Hematopoietic multipotent progenitor cell treated with erythropoietin and hydrocortisone succinate and interleukin-3 and kit ligand, for 8 days (in vitro differentiated cells): ENCODE data around the gene PABPN1L.
"Not testable (repeated sequence)": the region's sequence is repeated elsewhere in the genome, so short reads cannot be mapped to it uniquely, and the experiment has no call there.

Experiments used
- DNase-seq: peaks from one replicate; pipeline ENCODE4 v3.0.0-alpha.2; 2015

Gene PABPN1L

DNA sequence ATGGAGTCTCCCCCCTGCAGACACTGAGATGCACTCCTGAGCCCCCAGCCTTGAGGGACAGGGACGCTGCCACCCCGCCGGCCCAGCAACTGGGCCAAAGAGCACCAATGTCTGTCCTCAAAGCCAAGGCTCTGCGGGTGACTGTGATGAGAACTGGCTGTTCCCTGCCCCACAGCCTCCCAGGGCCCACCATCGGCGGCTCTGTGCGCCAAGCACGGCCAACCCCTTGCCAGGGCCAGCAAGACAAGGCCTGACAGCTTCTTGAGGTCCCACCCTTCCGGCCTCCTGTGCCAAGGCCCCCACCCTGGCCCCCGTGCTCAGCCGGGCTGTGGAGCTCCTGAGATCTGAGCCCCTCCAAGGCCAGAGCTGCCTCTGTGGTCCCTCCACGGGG is 34.2 kb upstream of the PABPN1L start:
- DNase-seq, result no peak

DNA sequence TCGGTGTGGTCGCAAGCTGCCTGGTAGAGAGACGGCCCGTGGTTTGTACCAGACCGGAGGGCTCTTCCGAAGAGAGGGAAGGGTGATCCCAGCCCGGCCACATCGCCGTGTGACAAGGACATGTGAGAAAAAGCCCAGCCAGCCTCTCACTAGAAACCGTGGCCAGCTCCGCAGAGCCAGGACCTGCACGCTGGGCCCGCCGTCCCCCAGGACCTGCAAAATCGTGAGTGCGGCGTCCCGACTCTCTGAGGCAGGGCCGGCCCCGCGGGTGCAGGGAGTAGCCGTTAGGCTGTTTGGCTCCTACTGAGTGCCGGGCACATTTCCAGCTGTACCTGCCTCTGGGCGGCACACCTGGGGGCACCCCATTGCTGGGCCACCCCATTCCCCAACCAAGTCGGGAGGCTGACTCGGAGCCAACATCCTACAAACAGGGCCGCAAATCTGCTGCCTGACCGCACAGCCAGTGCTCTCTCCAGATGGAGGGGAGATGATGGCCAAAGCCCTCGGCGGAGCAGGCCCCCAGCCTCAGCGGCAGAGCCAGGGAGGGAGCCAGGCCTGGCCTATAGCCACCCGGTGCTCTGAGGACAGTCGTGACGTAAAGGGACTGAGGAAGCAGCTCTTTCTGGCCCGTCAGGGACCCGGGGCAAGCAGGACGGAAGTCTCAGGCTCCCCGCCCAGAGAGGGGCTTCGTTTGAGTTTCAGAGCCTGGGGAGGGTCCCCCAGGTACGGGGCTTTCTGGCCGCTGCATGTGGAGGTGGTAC is 33.6 kb upstream of the PABPN1L start:
- no peak for DNase-seq

DNA sequence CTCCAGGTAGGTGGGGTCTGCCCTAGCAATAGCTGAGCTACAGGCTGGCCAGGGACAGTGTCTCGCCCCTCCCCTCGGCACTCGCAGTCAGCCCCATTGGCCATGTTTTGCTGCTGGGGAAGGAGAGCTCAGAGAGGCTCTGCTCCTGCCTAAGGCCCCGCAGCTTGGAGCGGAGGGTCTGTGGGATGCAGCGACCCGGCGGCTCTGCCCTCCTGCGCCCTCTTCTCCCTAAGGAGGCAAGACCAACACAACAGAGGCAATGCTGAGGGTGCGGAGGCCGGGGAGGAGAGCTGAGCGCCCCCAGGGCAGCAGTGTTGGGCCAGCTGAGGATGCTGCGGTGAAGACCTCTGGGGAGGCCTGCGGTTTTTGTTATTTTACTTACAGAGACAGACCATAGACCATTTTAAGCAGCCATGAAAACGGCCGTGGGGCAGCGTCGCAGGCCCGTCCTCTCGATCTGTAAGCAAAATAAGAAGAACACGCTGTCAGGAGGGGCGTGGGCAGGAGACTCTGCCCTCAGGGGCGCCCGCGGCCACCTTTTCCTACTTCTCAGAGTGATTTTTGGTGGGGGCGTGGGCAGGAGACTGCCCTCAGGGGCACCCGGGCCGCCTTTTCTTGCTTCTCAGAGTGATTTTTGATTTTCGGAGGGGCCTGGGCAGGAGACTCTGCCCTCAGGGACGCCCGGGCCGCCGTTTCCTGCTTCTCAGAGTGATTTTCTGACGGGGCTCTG is 31.4 kb upstream of the PABPN1L start:
- no peak for DNase-seq

DNA sequence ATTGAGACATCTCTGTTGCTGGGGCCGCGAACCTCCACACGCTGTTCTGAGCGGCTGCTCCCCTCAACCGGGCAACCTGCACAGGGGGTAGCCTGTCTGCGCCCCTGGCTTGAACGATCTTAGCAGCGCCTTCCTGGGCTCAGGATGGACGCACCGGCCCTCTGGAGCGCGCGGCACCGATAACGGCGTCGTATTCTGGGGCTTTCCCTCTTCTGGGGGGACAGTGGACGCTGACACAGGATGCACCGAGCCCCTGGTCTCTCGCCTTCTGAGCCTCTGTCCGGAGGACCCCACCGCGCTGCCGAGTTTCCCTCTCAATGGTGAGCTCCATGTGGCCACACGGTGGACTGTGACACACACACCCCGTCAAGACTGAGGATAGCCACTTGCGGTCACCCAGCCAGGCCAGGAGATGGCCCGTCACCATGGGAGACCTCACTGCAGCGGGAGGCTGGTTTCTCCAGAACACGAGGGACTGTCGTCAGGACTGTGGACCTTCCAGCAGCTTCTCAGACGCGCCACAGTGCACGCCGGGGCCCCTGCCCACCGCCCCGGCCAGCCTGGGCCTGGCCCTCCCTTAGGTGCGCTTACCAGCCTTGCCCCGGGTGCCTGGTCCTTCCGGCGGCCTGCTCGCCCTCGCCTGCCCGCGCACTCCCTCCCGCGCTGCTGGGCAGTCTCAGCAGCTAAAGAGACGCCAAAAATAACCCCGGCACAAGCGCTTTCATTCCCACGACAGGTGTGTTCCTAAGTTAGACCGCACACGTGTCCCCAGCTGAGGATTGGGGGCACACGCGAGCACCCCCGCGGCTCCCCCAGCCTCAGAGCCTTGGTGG is 30.0 kb upstream of the PABPN1L start:
- DNase-seq, result no peak

DNA sequence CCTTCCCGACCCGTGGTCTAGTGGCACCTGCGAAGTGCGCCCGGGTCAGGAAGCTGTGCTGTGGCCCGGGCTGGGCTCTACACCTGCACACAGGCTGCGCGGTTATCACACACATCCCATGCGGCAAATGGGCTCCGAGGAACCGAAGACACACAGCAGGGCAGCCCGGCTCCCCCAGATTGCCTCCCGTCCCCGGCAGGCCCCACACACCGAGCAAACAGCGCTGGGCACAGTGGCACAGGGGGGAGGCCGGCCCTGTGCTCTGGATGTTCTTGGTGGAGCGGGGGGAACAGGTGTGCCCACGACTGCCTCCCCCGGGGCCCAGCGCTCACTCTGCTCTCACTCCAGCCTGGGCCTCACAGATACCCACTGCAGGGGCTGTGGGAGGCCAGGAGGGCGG is 28.9 kb upstream of the PABPN1L start:
- no peak for DNase-seq

DNA sequence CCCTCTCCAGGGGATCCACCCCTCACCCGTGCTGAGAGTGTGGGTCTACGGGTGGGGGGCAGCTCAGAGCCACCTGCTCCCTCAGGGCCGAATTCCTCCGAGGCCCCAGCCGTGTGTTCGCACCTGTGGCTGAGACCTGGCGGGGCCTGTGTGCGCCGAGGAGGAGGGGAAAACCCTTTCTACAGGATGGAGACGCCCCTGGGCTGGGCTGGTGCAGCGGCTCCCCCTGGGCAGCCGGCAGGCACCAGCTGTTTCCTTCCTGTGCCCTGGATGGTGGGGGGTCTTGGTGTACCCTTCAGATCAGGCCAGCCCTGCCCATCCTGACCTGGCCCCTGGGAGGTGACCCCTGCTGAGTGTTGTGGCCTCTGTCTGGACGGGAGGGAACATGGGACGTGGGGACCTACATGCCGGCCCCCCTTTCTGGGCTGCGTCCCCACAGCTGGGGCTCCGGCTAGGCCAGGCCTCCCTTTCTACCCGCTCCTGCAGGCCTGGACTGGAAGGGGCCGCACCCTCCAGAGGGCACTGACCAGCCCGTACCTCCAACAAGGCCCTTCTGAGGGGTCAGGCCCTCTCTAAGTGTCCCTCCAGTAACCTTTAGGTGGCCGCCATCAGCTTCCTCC is 28.3 kb upstream of the PABPN1L start:
- no peak for DNase-seq

DNA sequence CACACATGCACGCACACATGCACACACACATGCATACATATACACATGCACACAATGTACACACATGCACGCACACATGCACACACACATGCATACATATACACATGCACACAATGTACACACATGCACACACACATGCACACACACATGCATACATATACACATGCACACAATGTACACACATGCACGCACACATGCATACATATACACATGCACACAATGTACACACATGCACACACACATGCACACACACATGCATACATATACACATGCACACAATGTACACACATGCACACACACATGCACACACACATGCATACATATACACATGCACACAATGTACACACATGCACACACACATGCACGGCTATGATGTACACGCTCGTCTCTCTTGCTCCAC is 27.8 kb upstream of the PABPN1L start:
- not testable (repeated sequence) for DNase-seq

DNA sequence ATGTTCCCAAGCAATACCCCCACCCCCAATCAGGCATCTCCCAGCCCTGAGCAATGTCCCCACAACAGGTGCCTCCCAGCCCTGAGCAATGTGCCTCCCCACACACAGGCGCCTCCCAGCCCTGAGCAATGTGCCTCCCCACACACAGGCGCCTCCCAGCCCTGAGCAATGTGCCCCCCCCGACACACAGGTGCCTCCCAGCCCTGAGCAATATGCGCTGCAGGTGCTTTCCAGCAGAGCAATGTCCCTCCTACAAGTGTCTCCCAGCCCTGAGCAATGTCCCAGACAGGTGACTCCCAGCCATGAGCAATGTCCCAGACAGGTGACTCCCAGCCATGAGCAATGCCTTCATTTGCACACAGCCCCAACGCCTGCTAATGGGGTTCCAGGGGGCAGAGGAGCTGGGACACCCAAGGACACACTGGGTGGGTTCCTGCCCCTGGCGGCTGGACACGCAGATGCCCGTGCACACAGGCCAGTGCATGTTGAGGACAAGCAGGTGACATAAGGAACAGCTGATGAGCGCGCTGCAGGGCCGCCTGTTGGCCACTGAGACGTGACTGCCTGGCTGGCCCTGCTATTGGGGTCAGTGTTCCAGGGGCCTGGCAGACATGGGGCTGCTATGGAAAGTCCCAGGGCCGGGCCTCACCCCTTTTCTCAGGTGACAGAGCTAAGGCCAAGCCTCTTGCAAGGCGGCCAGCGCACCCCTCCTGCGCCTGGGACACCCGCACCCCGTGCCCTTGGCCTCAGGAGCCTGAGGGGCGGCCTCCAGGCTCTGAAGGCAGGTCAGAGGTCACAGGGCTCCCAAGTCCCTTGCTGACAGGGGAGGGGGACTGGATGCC is 26.9 kb upstream of the PABPN1L start:
- no peak for DNase-seq

DNA sequence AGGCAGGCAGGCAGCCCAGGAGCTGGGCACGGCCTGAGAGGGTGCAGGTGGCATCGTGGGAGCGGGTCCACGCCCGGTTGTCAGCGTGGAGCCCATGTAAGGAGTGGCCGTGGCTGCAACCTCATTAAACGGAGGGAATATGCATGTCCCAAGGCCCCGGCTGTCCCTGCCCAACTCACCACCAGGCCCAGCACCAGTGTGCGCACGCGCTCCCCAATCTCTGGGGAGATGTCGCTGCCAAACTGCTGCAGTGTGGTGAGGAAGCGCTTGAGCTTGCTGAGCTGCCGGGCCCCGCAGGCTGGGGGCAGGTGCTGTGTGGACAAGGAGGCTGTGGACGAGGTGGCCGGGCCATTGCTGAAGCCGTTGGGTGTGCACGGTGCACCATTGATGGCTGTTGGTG is 25.6 kb upstream of the PABPN1L start:
- DNase-seq, result no peak

DNA sequence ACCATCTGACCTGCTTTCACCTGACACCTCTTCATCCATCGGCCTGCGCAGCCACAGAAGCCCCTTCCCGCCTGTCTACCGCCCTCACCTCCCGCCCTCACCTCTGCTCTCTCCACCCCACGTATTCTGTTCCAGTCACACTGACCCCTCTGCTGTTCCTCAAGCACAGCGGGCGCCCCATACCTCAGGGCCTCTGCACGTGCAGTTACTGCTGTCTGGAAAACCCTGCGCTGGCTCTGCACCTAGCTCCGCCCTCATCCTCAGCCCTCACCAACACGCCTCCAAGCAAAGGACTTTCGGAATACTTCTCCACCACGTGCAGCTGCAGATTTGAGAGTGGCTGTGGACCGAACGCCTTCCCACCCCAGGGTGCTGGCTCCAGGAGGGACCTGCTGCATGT is 24.6 kb upstream of the PABPN1L start:
- DNase-seq, result no peak

DNA sequence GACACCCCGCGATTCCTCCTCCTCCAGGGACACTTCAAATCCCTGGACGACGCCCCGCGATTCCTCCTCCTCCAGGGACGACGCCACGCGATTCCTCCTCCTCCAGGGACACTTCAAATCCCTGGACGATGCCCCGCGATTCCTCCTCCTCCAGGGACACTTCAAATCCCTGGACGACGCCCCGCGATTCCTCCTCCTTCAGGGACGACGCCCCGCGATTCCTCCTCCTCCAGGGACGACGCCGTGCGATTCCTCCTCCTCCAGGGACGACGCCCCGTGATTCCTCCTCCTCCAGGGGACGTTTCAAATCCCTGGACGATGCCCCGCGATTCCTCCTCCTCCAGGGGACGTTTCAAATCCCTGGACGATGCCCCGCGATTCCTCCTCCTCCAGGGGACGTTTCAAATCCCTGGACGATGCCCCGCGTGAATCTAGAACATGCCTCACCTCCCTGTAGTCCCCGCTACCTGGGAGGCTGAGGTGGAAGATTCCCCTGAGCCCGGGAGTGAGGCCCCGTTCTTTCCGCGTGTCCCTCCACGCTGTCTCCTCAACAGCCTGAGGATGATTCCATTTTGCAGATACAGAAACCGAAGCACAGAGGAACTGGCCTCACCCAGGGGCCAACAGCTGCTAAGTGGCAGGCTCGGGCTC is 23.4 kb upstream of the PABPN1L start:
- DNase-seq, result not testable (repeated sequence)

DNA sequence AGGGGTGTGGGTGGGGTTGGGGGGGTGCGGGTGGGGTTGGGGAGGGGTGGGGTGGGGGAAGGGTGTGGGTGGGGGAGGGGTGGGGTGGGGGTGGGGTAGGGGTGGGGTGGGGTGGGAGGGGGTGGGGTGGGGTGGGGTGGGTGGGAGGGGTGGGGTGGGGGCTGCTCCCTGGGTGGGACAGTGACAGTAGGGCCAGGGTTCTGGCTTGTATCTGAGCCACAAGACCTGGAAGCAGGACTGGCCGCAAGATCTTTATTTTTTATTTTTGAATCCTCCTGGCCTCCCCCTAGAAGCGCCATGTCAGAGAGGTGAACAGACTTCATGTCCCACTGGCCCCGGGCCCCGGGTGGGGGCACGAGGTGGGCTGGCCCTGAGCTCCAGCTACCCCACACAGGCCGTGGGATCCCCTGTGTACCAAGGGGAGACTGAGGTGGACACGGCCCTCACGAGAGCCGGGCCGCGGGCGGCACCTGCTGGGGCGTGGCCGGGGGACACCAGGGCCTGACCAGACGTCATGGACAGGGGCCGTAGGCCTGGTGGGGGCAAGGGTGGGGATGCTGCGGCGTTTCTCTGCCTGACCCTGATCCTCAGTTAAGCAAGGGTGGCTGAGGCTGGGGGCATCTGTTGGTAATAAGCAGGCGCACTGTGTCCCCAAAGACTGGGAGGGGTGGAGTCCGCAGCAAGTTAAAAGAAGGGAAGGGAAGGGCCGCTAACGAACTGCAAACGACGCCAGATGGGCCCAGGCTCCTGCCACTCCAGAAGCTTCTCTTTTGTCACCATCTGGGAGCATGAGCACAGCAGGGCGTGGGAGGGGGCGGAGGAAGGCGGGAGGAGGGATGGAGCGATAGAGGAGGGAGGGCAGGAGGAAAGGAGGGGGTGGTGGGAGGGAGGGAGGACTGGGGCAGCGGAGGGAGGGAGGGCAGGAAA is 22.3 kb upstream of the PABPN1L start:
- DNase-seq, result peak; percentile 43

DNA sequence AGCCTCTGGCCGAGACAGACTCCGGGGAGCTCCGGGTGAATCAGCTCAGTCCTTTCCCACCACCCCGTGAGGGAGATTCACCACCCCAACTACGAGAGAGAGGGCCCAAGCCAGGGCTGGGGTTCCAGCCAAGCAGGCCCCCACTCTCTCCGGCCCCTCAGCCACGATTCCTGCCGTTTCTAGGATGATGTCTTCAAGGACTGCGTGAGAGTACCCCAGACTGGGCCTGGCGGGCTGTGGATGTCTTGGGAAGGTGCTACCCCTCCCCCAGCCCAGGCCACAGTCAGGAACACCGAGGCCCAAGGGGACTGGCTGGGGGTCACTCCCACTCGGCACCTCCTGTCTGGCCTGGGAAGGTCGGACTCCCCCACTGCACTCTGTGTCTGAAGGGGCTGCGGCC is 21.6 kb upstream of the PABPN1L start:
- DNase-seq, result no peak

DNA sequence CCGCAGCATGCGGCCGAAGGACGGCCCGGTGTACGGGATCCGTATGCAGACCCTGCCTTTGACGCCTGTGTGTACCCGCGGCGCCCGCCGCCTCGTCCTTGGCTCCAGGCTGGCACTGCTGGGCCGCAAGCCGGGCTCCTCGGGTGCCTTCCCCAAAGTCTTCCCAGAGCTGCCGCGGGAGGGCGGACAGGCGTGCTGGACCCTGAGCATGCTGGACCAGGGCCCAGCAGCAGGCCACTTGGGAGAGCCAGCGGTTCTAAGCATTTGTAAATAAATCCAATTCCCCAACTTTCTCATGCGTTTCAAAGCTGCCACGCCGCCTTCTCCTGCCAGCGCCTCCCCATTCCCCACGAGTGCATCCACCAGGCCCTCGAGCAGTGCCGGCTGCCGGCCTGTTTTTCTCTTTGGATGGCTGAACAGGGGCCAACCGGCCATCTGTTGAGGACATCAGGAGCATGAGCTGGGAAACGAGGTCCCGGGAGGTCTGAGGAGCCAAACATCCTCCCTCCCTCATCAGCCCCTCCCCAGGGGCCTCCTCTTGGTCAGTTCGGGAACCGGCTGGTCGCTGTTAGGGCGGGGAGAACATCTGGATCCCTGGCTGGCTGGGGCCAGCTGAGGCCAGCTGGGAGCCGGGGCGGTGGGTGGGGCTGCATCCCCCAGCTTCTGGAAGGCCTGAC is 20.5 kb upstream of the PABPN1L start:
- no peak for DNase-seq

DNA sequence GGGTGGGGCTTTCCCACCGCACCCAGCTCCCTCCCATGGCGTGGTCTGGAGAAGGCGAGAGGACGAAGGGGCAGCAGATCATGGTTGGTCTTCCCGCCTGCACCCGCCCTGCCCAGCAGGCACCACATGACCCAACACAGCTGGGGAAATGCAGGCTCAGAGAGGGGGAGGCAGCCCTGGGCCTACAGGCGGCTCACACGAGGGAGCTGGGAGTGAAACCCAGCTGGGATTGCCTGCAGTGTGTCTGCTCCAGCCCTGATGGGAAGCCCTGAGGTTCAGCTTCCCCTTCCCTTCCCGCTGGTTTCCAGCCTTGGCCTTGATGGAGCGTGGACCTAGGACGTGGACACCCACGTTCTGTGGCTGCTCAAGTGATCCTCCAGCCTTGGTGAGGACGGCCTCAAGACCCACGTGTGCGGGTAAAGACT is 20.0 kb upstream of the PABPN1L start:
- no peak for DNase-seq

DNA sequence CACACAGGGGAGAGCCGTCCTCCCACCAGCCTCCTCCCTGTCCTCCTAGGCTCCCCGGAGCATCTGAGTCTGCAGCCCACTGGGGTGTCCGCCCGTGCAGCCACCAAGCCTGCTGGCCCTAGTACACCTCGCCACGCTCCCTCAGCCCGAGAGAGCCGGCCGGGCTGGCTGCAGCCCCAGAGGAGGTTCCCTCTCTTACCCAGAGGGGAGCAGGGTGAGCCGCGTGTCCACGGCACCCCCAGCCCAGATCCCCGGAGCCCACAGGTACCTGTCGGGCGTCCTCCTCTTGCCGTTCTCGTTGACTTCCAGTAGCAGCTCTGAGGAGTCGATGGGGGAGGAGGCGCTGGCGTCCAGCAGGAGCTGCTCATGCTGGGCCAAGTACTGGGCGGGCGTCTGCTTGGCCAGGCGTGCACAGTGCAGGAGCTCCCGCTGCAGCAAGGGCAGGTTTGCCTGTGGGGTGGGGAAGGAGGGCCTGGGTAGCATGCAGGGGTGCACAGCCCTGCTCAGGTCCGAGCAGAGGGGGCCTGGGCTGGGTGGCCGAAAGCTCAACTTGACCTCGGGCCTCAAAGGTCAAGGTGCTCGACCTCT is 19.3 kb upstream of the PABPN1L start:
- no peak for DNase-seq

DNA sequence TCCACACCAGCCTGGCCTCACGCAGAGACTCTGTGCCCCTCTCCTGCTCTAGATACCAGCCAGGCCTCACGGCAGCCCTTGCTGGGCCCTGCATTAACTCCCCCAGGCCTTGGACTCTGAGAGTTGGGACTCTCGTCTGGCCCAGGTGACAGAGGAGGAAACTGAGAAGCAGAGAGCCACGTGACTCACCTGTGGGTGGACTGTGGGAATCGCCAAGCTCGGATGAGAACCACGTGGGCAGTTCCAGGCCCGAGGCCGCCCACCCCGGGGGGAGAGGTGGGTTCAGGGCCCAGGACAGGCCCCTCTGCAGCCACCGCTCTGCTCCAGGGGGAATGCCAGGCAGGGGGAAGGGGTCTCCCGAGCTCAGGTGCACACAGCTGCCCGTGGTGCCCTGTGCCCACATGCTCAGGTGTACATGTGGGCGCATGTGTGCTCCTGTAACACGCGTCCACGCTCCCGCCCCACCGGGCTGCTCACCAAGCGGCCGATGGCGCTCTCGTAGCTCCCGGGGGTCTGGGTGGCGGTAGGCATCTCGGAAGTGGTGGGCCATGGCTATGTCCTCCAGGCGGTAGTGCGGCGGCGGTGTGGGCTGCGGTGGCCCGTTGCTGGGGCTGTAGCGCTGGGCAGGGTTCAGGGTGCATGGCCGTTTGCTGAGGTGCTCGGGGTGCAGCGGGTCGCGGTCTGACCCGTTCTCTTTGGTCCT is 18.3 kb upstream of the PABPN1L start:
- DNase-seq, result no peak

DNA sequence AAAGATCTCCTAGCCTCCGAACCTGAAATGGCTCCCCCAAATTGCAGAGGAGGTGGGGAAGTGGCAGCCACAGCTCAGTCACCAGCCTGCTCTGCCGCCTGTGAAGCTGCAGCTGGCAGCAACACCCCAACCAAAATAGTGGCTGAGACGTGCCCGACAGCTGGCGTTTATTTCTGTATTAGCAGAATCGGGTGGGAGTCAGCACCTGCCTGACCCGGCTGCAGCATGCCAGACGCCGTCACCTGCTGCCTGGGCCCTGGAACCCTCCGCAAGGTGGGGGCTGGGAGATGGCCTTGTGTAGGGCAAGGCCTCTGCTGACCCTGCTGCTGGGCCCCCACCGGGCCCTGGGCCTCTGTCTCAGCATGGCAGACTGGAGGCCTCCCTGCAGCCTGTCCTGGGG is 17.5 kb upstream of the PABPN1L start:
- no peak for DNase-seq
